H1 (cell line): ENCODE results near the gene TBC1D12. TPM values are rescaled to one million over a fixed set of nuclear protein-coding genes. Genes with fewer than 3 reads are reported as not detected.

Experiments
- CTCF ChIA-PET: fragments of 300-600 bp; sonication (Branson Sonifier 250); formaldehyde crosslinking; loops from one replicate; lab custom pipeline; 2021; ENCODE audit not compliant: partially characterized antibody; lab: Charles Lee
- POLR2A ChIA-PET: fragments of 300-600 bp; sonication (Branson Sonifier 250); formaldehyde crosslinking; loops from one replicate; lab custom pipeline; 2021; ENCODE audit warnings: inconsistent platforms; ENCODE audit not compliant: partially characterized antibody; lab: Charles Lee
- DNase-seq, 2 experiments: peaks; one replicate each; pipeline versions ENCODE4 v3.0.0 to v3.0.0-alpha.2; 2010 to 2022; ENCODE audit warnings: low spot score in 2 of 2, low read depth in 1 of 2, mixed read lengths in 1 of 2
- FAIRE-seq: peaks from 2 replicates; lab custom pipeline; 2011; peaks lifted over from hg19 to GRCh38; lab: Jason Lieb, UNC
- H2AFZ ChIP-seq: 2 replicates; pipeline ENCODE4 v1.8.1; 2012; ENCODE audit warnings: low read length, inconsistent platforms
- H2AK5ac ChIP-seq: 2 replicates; pipeline ENCODE4 v1.6.1; 2013; ENCODE audit warnings: low read depth, low read length
- H2BK120ac ChIP-seq: replicated peaks from 2 replicates; pipeline ENCODE3; 2013; ENCODE audit warnings: low read depth, low read length, inconsistent platforms
- H2BK12ac ChIP-seq: 2 replicates; pipeline ENCODE4 v1.6.1; 2013; ENCODE audit warnings: low read depth, low read length
- H2BK15ac ChIP-seq: 2 replicates; pipeline ENCODE4 v1.6.1; 2013; ENCODE audit warnings: low read length
- H2BK20ac ChIP-seq: 2 replicates; pipeline ENCODE4 v1.6.1; 2013; ENCODE audit warnings: low read length
- H2BK5ac ChIP-seq: 2 replicates; pipeline ENCODE4 v1.6.1; 2013; ENCODE audit warnings: low read depth, low read length
- H3K14ac ChIP-seq: 2 replicates; pipeline ENCODE4 v1.6.1; 2013; ENCODE audit warnings: inconsistent platforms; ENCODE audit not compliant: insufficient read length
- H3K18ac ChIP-seq: 2 replicates; pipeline ENCODE4 v1.6.1; 2013; ENCODE audit warnings: low read length; ENCODE audit errors: extremely low read depth
- H3K23ac ChIP-seq: 2 replicates; pipeline ENCODE4 v1.6.1; 2013; ENCODE audit warnings: inconsistent platforms; ENCODE audit not compliant: insufficient read length
- H3K23me2 ChIP-seq: 2 replicates; pipeline ENCODE4 v1.6.1; 2013; ENCODE audit warnings: low read depth, low read length
- H3K27ac ChIP-seq: 2 replicates; pipeline ENCODE4 v1.6.1; 2011; ENCODE audit warnings: low read depth, low read length, inconsistent platforms
- H3K27me3 ChIP-seq, 4 experiments: replicated peaks in 1 of 4; 1 replicate in 1 of 4; 2 replicates in 3 of 4; pipeline versions ENCODE4 v1.6.1 to v1.8.1; 2011 to 2013; ENCODE audit warnings: low read length in 3 of 4, mild to moderate bottlenecking in 3 of 4, inconsistent platforms in 2 of 4, mixed read lengths in 2 of 4, moderate library complexity in 1 of 4; ENCODE audit not compliant: control insufficient read depth in 3 of 4, insufficient read depth in 3 of 4; ENCODE audit errors: extremely low read depth in 1 of 4
- H3K36me3 ChIP-seq, 4 experiments: 2 replicates each; pipeline versions ENCODE4 v1.6.1 to v1.8.1; 2011 to 2013; ENCODE audit warnings: mild to moderate bottlenecking in 4 of 4, low read length in 3 of 4, moderate library complexity in 2 of 4, control low read depth in 1 of 4, inconsistent platforms in 1 of 4; ENCODE audit not compliant: insufficient read depth in 4 of 4, control insufficient read depth in 2 of 4
- H3K4ac ChIP-seq: replicated peaks from 2 replicates; pipeline ENCODE3; 2013; ENCODE audit warnings: low read length, low read depth, mixed read lengths, inconsistent platforms; ENCODE audit not compliant: insufficient read length
- H3K4me1 ChIP-seq, 4 experiments: replicated peaks in 1 of 4; 1 replicate in 1 of 4; 2 replicates in 3 of 4; pipeline versions ENCODE4 v1.6.1 to v1.8.1; 2011 to 2013; ENCODE audit warnings: low read length in 3 of 4, inconsistent platforms in 2 of 4, mixed read lengths in 1 of 4; ENCODE audit not compliant: insufficient read depth in 4 of 4, control insufficient read depth in 3 of 4
- H3K4me2 ChIP-seq, 2 experiments: 2 replicates each; pipeline versions ENCODE4 v1.6.1 to v1.8.1; 2011 to 2013; ENCODE audit warnings: low read depth in 2 of 2, low read length in 2 of 2, control low read depth in 1 of 2, inconsistent platforms in 1 of 2, mild to moderate bottlenecking in 1 of 2; ENCODE audit not compliant: insufficient read depth in 1 of 2
- H3K4me3 ChIP-seq, 4 experiments: fragments of 200-600, 300-600 bp in 1 of 4; sonication (generic), shearing (Covaris generic), sonication (Bioruptor Twin) in 1 of 4; 2 replicates each; pipeline versions ENCODE4 v1.5.1 to v1.8.1; 2011 to 2016; ENCODE audit warnings: low read length in 4 of 4, low read depth in 3 of 4, control low read depth in 2 of 4, inconsistent platforms in 2 of 4, mild to moderate bottlenecking in 2 of 4, mixed read lengths in 1 of 4, moderate library complexity in 1 of 4; ENCODE audit not compliant: insufficient read depth in 2 of 4; ENCODE audit errors: extremely low read depth in 1 of 4
- H3K56ac ChIP-seq: replicated peaks from 2 replicates; pipeline ENCODE3; 2013; ENCODE audit warnings: low read depth, mild to moderate bottlenecking, mixed read lengths, low read length, inconsistent platforms; ENCODE audit not compliant: insufficient read length
- H3K79me1 ChIP-seq: 2 replicates; pipeline ENCODE4 v1.6.1; 2013; ENCODE audit warnings: low read depth, low read length, control low read depth
- H3K79me2 ChIP-seq, 2 experiments: 2 replicates each; pipeline versions ENCODE4 v1.6.1 to v1.8.1; 2012 to 2013; ENCODE audit warnings: low read length in 2 of 2, mild to moderate bottlenecking in 2 of 2, inconsistent platforms in 1 of 2; ENCODE audit not compliant: insufficient read depth in 2 of 2, control insufficient read depth in 1 of 2
- H3K9ac ChIP-seq, 4 experiments: replicated peaks in 1 of 4; 1 replicate in 1 of 4; 2 replicates in 3 of 4; pipeline versions ENCODE4 v1.6.1 to v1.8.1; 2011 to 2013; ENCODE audit warnings: low read depth in 3 of 4, low read length in 3 of 4, control low read depth in 2 of 4, mild to moderate bottlenecking in 2 of 4, moderate library complexity in 2 of 4, inconsistent platforms in 1 of 4; ENCODE audit errors: extremely low read depth in 1 of 4
- H3K9me3 ChIP-seq, 2 experiments: 2 replicates each; pipeline versions ENCODE4 v1.6.1 to v1.8.1; 2012 to 2013; ENCODE audit warnings: mild to moderate bottlenecking in 2 of 2, moderate library complexity in 2 of 2, control low read depth in 1 of 2, inconsistent platforms in 1 of 2, low read depth in 1 of 2, low read length in 1 of 2, mixed read lengths in 1 of 2; ENCODE audit not compliant: insufficient read depth in 2 of 2
- H4K20me1 ChIP-seq, 2 experiments: replicated peaks in 1 of 2; 2 replicates each; pipeline versions ENCODE3 to v1.8.1; 2011 to 2013; ENCODE audit warnings: inconsistent platforms in 2 of 2, low read length in 2 of 2, mild to moderate bottlenecking in 1 of 2; ENCODE audit not compliant: insufficient read depth in 2 of 2, control insufficient read depth in 1 of 2
- H4K5ac ChIP-seq: 2 replicates; pipeline ENCODE4 v1.6.1; 2013; ENCODE audit warnings: low read length, low read depth, mixed read lengths, inconsistent platforms; ENCODE audit not compliant: insufficient read length
- H4K8ac ChIP-seq: 2 replicates; pipeline ENCODE4 v1.8.0; 2013; ENCODE audit warnings: mild to moderate bottlenecking, moderate library complexity, low read length, inconsistent platforms; ENCODE audit not compliant: insufficient read depth; ENCODE audit errors: extremely low read depth
- H4K91ac ChIP-seq: replicated peaks from 2 replicates; pipeline ENCODE3; 2013; ENCODE audit warnings: low read length, mixed read lengths, inconsistent platforms; ENCODE audit not compliant: insufficient read length
- SP1 ChIP-seq: IDR thresholded peaks from 2 replicates; pipeline ENCODE4 v1.6.1; 2011; ENCODE audit warnings: low read depth, low read length
- TAF1 ChIP-seq: IDR thresholded peaks from 2 replicates; pipeline ENCODE4 v1.6.1; 2011; ENCODE audit warnings: mild to moderate bottlenecking, low read depth, low read length
- YY1 ChIP-seq: IDR thresholded peaks from 2 replicates; pipeline ENCODE4 v1.6.1; 2011; ENCODE audit warnings: low read depth, mild to moderate bottlenecking, low read length
- polyA plus RNA-seq, 7 experiments: library from polyadenylated mRNA; depleted of rRNA in 3 of 7; stranded (reverse) in 5 of 7; unstranded in 2 of 7; fragments of >200 nt in 5 of 7; fragments of 200-250 nt in 2 of 7; gene quantifications; 1 replicate in 5 of 7; 2 replicates in 1 of 7; 4 replicates in 1 of 7; pipeline versions ENCODE4 v1.2.1 to v1.2.3, GENCODE V29; 2011 to 2013; ENCODE audit warnings: missing spikeins in 2 of 7, mixed read lengths in 2 of 7
- total RNA-seq: library from RNA; stranded (reverse); fragmentation: NEBNext Ultra II Directional; extraction: Animal tissue kit (Norgen Biotek cat#: 25700); gene quantifications from 2 replicates; pipeline ENCODE4 v1.2.1, GENCODE V29; 2021

Gene TBC1D12
- total and polyA plus RNA-seq, 2 of the 8 experiments (the other 6 are each of a cell fraction or from before 2014, with no cell fraction given), result 1.1 to 3.2 TPM

DNA sequence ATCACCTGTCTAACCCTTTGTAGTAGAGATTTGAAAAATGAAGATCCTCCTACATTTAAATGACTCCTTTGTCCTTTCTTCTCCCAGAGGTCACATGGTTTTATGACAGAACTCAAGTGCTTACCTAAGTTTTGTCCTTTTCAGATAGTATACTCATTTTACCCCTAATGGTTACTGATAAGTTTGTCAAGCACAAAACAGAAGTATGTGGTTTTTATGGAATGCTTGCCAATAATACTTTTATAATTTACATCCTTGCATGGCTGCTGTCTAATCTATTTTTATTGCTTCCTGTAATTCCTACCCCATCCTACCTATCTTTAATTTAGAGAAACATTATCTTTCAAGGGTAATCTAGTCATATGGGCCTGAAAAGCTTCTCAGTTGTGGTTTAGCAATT lies 180.8 kb downstream of the TBC1D12 start:
- Histone ChIP-seq H3K79me2 (no peaks in the 10 kb centered on the region; a peak in 2 of 4 replicates), H2BK15ac (no peak overlapping the region), H3K79me1 (no peaks in the 10 kb centered on the region), H2BK12ac (no peak overlapping the region), H2BK5ac (no peak overlapping the region), H3K23ac (no peak overlapping the region), H2AFZ (no peak overlapping the region), H4K5ac (no peak overlapping the region), H3K27me3 (no peaks in the 10 kb centered on the region), H3K36me3 (peaks cover 4 to 93% (median 28%) of the 10 kb centered on the region in 4 experiments; a peak in 7 of 8 replicates), H3K18ac (no peak overlapping the region), H2BK20ac (no peak overlapping the region)
- CTCF ChIA-PET, result no interaction called here
- POLR2A ChIA-PET, result interaction anchor here (0.6 to 1.5 kb wide), 2 partner anchors 24 to 26 kb away, joined by 3 read pairs; no protein-coding TSS in a partner anchor
- TF ChIP-seq TAF1 (no peak), SP1 (no peak), YY1 (no peak)
- TF ChIP-seq, all 59 proteins: peak for 0
- DNase-seq (no peak), FAIRE-seq (no peak)
- no peak overlapping the region for H4K8ac ChIP-seq
- H3K14ac ChIP-seq, result no peak overlapping the region
- H4K20me1 ChIP-seq, result peaks cover 0 to 4% of the 10 kb centered on the region in 2 experiments
- H3K56ac ChIP-seq, result no peak overlapping the region
- H3K4ac ChIP-seq, result no peak overlapping the region
- H4K91ac ChIP-seq, result no peak overlapping the region
- no peaks in the 10 kb centered on the region for H3K23me2 ChIP-seq
- H3K4me1 ChIP-seq, result no peaks in the 10 kb centered on the region
- H3K4me3 ChIP-seq, result no peak overlapping the region
- H3K9me3 ChIP-seq, result no peaks in the 10 kb centered on the region
- no peak overlapping the region for H3K27ac ChIP-seq
- no peak overlapping the region for H3K4me2 ChIP-seq
- H2BK120ac ChIP-seq, result no peak overlapping the region
- no peak overlapping the region for H2AK5ac ChIP-seq
- no peak overlapping the region for H3K9ac ChIP-seq

Other genes starting within 250 kb of the TBC1D12 start
- gene NOC3L, start 39.6 kb upstream of the TBC1D12 start, total RNA-seq, result 34.3 and 39.1 TPM in 2 replicates
- gene NOC3L, start 39.6 kb upstream of the TBC1D12 start, polyA plus RNA-seq (2011; rRNA removed), result 4.1 and 7.1 TPM in 2 replicates
- 353 and 371 TPM in 2 replicates for gene HELLS, start 143.2 kb downstream of the TBC1D12 start, total RNA-seq
- 112 and 147 TPM in 2 replicates for gene HELLS, start 143.2 kb downstream of the TBC1D12 start, polyA plus RNA-seq (2011; rRNA removed)